HEK293 (cell line): Measurements from ENCODE around the gene GAS2L2.

Source experiments
- REST ChIP-seq: fragments of 450-650 bp; formaldehyde crosslinking; IDR thresholded peaks from 2 replicates; pipeline ENCODE4 v1.5.1; 2016; ENCODE audit warnings: missing biosample characterization, missing genetic modification characterization
- ZBTB1 ChIP-seq: fragments of 450-650 bp; formaldehyde crosslinking; IDR thresholded peaks from 2 replicates; pipeline ENCODE4 v1.5.1; 2016; ENCODE audit warnings: missing biosample characterization, missing genetic modification characterization
- ZBTB20 ChIP-seq: fragments of 450-650 bp; formaldehyde crosslinking; IDR thresholded peaks from 2 replicates; pipeline ENCODE4 v1.5.1; 2016; ENCODE audit warnings: missing biosample characterization, missing genetic modification characterization
- ZNF184 ChIP-seq: fragments of 450-650 bp; IDR thresholded peaks from 2 replicates; pipeline ENCODE4 v1.5.1; 2018; ENCODE audit warnings: missing biosample characterization, mild to moderate bottlenecking, missing genetic modification characterization
- ZNF24 ChIP-seq: fragments of 450-650 bp; formaldehyde crosslinking; IDR thresholded peaks from 2 replicates; pipeline ENCODE4 v1.5.1; 2016; ENCODE audit warnings: missing biosample characterization, missing genetic modification characterization
- ZNF280C ChIP-seq: fragments of 450-650 bp; formaldehyde crosslinking; IDR thresholded peaks from 2 replicates; pipeline ENCODE4 v1.5.1; 2016; ENCODE audit warnings: missing biosample characterization, missing genetic modification characterization
- ZNF514 ChIP-seq: fragments of 450-650 bp; formaldehyde crosslinking; IDR thresholded peaks from 2 replicates; pipeline ENCODE4 v1.5.1; 2016; ENCODE audit warnings: missing biosample characterization, missing genetic modification characterization
- ZNF558 ChIP-seq: fragments of 450-650 bp; formaldehyde crosslinking; IDR thresholded peaks from 2 replicates; pipeline ENCODE4 v1.5.1; 2016; ENCODE audit warnings: missing biosample characterization, missing genetic modification characterization
- TF ChIP-seq, protein P1 (sequence below): fragments of 450-650 bp; formaldehyde crosslinking; IDR thresholded peaks from 2 replicates; pipeline ENCODE4 v1.5.1; 2016; ENCODE audit warnings: missing biosample characterization, missing genetic modification characterization
- TF ChIP-seq, protein P2 (sequence below): sonication (generic); formaldehyde crosslinking; IDR thresholded peaks from 2 replicates; pipeline ENCODE4 v1.8.1; 2022; ENCODE audit warnings: mild to moderate bottlenecking, moderate library complexity, missing genetic modification reagents
- TF ChIP-seq, protein P3 (sequence below): fragments of 450-650 bp; formaldehyde crosslinking; IDR thresholded peaks from 2 replicates; pipeline ENCODE4 v1.5.1; 2016; ENCODE audit warnings: missing biosample characterization, missing genetic modification characterization
- TF ChIP-seq, protein P4 (sequence below): fragments of 450-650 bp; formaldehyde crosslinking; IDR thresholded peaks from 2 replicates; pipeline ENCODE4 v1.5.1; 2016; ENCODE audit warnings: missing biosample characterization, missing genetic modification characterization

DNA sequence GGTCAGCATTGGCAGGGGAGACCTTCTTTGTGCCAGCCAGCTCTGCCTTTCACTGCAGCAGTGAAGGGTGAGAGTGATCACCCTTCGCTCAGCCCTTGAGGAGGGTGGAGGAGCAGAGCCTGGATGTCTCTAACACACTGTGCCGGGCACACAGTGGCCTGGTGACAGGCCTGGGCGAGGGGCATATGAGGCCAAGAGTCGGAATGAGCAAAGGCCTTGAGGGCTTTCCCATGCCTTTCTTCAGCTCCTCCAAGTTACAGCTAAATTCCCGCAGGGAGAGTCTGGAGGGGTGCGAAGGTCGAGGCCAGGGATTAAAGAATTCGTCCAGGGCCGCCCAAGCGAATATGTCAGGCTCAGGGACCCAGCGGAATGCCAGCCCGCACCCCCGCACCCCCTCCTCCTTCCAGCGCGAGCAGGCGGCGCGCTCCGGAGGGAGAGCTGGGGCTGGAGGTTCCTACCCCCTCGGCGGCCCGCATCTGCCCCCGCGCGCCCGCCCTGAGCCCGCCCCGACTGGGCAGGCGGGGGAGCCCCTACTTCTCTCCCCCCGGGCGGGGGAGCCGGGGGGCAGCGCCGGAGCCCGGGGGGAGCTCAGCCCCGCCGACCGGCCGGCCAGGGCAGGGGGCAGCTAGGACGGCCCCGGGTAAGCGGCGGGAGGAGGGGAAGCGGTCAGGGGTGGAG, 21.7 kb downstream of the GAS2L2 start, which contains the start of gene RASL10B:
- TF ChIP-seq ZNF280C (tag by site-specific recombination) (no peak), REST (tag by site-specific recombination) (no peak), ZBTB1 (tag by site-specific recombination) (no peak; the same call in 1 of the 2 replicates), ZNF558 (tag by site-specific recombination) (no peak), ZBTB20 (tag by site-specific recombination) (peak; percentile 65; the same call in 1 of the 2 replicates), ZNF24 (tag by site-specific recombination) (no peak), ZNF514 (tag by site-specific recombination) (no peak), ZNF184 (tag by site-specific recombination) (0 out of 2 replicates have a peak, but pooled peaks have one; percentile 18)
- TF ChIP-seq, protein P1, sequence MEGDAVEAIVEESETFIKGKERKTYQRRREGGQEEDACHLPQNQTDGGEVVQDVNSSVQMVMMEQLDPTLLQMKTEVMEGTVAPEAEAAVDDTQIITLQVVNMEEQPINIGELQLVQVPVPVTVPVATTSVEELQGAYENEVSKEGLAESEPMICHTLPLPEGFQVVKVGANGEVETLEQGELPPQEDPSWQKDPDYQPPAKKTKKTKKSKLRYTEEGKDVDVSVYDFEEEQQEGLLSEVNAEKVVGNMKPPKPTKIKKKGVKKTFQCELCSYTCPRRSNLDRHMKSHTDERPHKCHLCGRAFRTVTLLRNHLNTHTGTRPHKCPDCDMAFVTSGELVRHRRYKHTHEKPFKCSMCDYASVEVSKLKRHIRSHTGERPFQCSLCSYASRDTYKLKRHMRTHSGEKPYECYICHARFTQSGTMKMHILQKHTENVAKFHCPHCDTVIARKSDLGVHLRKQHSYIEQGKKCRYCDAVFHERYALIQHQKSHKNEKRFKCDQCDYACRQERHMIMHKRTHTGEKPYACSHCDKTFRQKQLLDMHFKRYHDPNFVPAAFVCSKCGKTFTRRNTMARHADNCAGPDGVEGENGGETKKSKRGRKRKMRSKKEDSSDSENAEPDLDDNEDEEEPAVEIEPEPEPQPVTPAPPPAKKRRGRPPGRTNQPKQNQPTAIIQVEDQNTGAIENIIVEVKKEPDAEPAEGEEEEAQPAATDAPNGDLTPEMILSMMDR: no peak
- TF ChIP-seq, protein P2, sequence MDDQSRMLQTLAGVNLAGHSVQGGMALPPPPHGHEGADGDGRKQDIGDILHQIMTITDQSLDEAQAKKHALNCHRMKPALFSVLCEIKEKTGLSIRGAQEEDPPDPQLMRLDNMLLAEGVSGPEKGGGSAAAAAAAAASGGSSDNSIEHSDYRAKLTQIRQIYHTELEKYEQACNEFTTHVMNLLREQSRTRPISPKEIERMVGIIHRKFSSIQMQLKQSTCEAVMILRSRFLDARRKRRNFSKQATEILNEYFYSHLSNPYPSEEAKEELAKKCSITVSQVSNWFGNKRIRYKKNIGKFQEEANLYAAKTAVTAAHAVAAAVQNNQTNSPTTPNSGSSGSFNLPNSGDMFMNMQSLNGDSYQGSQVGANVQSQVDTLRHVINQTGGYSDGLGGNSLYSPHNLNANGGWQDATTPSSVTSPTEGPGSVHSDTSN (CRISPR knock-in tag): 0 out of 2 replicates have a peak, but pooled peaks have one; percentile 48
- TF ChIP-seq, protein P3, sequence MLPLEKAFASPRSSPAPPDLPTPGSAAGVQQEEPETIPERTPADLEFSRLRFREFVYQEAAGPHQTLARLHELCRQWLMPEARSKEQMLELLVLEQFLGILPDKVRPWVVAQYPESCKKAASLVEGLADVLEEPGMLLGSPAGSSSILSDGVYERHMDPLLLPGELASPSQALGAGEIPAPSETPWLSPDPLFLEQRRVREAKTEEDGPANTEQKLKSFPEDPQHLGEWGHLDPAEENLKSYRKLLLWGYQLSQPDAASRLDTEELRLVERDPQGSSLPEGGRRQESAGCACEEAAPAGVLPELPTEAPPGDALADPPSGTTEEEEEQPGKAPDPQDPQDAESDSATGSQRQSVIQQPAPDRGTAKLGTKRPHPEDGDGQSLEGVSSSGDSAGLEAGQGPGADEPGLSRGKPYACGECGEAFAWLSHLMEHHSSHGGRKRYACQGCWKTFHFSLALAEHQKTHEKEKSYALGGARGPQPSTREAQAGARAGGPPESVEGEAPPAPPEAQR (tag by site-specific recombination): no peak
- TF ChIP-seq, protein P4, sequence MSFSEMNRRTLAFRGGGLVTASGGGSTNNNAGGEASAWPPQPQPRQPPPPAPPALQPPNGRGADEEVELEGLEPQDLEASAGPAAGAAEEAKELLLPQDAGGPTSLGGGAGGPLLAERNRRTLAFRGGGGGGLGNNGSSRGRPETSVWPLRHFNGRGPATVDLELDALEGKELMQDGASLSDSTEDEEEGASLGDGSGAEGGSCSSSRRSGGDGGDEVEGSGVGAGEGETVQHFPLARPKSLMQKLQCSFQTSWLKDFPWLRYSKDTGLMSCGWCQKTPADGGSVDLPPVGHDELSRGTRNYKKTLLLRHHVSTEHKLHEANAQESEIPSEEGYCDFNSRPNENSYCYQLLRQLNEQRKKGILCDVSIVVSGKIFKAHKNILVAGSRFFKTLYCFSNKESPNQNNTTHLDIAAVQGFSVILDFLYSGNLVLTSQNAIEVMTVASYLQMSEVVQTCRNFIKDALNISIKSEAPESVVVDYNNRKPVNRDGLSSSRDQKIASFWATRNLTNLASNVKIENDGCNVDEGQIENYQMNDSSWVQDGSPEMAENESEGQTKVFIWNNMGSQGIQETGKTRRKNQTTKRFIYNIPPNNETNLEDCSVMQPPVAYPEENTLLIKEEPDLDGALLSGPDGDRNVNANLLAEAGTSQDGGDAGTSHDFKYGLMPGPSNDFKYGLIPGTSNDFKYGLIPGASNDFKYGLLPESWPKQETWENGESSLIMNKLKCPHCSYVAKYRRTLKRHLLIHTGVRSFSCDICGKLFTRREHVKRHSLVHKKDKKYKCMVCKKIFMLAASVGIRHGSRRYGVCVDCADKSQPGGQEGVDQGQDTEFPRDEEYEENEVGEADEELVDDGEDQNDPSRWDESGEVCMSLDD: peak; percentile 92
